GM19240 (cell line): Measurements from ENCODE around the gene TANGO2.

Source experiments
- DNase-seq: peaks from one replicate; pipeline ENCODE4 v3.0.0; 2011; ENCODE audit warnings: low spot score; ENCODE audit not compliant: insufficient read length

The TANGO2 gene

GRCh38 chr22:20085651-20086050 lies 64.7 kb downstream of the TANGO2 start:
- no peak for DNase-seq

- no peak for DNase-seq
Measured at GRCh38 chr22:20086101-20086599, 65.2 kb downstream of the TANGO2 start.

DNA sequence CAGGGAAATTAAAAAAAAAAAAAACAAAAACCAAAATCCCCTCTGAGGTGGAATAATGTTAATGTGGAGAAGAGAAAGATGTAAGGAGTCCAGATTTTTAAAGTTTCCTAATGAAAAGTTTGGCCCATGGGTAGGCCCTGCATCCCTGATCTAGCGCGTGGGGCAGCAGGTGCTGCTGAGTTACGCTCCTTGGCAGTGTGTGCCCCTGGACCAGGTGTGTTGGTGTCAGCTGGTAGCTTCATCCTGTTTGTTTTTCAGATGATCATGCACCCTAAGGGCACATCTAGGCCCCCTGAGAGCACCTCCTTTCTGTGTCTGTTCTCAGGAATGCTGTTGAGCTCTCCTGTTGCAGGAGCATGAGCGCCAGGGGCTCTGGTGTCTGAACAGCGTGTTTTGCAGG lies 65.9 kb downstream of the TANGO2 start:
- DNase-seq, result no peak

DNA sequence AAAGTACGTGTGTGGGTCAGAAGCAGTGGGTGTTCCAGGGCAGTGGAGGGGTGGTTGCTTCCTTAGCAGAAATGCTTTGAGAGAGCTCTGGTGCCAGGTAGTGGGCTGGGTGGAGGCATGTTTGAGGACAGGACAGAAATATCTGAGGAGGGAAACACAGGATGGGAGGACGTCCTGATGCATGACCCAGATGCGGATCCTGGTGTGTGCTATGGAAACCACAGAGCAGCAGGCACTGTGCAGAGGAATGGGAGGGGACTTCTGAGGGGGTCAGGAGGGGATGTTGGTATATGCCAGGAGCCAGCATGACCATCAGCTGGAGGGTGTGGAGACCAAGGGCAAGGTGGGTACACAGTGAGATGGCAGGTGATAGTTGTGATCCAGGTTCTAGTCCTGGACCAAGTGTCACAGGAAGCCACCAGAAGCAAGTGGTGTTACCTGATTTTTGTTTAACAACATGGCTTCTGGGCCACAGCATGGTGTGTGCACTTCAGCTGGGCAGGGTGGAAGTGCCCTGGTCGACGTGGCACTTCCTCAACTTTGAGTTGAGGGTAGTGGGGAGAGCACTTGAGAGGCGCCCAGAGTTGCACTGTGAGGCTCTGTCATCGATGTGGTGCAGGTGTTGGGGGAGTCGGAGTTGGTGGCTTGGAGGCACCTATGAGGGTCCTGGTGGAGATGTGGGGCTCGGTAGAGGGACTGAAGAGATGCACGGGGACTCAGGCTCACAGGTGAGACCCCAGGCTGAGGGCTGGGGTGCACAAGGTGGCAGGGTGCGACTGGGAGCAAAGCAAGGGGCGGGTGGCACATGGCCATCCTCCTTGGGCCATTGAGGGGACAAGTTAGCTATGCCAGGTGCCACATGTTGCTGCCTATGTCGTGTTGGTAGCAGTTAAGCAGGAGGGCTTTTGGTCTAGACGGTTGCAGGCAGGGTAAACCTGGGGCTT lies 66.7 kb downstream of the TANGO2 start:
- DNase-seq, result no peak

GRCh38 chr22:20088263-20088648 lies 67.3 kb downstream of the TANGO2 start:
- no peak for DNase-seq

DNA sequence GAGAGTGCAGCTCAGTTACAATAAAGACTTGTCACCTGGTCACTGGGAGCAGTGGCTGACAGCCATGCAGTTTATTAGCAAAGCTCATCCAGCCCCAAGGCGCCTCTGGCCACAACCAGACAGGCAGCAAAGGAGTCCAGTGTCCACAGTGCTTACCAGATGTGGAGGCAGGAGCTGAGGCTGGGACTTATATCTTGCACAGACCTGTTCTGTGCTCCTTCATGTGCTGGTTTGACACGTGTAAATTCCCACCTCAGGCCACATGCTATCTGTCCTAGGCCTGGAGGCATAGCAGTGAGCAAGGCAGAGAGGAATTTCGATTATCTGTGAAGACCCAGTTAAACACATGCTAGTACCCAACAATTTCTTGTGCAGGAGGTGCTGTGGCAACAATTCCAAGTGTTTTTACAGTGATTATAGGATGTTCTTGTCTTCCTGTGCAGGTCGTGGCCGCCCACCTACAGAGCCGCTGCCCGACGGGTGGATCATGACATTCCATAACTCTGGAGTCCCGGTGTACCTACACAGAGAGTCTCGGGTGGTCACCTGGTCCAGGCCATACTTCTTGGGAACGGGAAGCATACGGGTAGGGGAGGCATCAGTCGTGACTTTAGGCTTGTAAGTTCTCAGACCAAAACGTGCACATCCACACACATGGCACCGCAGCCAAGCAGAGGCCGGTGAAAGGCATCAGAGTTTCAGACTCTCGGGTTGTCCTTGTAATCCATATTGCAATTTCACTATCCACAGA lies 68.5 kb downstream of the TANGO2 start:
- DNase-seq, result no peak

GRCh38 chr22:20089977-20090729 lies 69.2 kb downstream of the TANGO2 start:
- DNase-seq, result no peak

GRCh38 chr22:20090730-20091240 lies 69.9 kb downstream of the TANGO2 start:
- DNase-seq, result no peak

DNA sequence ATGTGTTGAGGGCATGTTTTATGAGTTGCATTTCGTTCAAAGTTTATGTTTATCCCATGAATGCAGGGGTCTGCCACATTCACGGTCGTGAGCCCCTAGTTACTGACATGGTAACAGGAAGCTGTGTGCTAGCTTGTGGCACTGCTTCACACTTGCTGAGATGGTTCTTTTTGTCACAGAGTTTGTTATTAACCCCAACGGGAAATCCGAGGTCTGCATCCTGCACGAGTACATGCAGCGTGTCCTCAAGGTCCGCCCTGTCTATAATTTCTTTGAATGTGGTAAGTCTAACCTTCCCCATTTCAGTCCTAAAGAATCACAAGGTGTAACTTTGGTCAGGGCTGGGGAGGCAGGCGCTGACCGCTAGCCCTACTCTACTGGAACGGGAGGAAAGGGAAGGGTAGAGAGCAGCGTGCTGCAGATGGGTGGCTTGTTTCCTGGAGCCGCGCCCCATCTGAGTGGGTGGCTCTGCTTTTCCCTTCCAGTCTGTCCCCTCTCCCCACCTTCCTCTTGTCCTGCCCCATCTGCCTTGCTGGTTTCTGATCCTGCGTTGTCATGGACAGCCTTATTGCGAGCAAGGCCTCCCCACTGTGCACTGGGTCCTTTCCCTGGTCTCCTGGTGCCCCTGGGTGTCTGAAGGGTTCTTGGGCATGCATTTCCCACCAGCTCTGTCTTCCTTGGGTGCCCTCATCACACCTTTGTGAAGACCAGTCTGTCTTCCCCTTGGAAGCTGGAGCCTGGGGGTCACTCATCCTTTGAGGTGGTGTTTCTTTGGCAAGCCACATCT lies 71.0 kb downstream of the TANGO2 start:
- DNase-seq, result no peak

DNA sequence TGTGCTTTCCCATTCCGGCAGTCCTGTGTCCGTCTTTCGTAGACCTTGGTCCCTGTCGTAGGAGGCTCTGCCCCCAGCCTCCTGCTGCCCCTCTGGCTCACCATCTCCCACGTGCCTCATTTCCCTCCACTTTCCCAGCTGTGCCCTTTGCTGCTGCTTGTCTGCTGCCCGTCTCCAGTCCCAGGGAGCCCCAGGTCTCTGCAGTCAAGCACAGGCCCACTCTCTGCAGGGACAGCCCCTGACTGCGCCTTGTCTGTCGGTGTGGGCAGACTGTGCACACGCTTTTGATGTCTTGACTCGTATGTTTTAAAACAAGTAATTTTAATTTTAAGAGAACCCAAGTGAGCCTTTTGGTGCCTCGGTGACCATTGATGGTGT lies 71.6 kb downstream of the TANGO2 start:
- DNase-seq, result no peak

- DNase-seq, result no peak
Measured at GRCh38 chr22:20093418-20094196, 72.7 kb downstream of the TANGO2 start.

DNA sequence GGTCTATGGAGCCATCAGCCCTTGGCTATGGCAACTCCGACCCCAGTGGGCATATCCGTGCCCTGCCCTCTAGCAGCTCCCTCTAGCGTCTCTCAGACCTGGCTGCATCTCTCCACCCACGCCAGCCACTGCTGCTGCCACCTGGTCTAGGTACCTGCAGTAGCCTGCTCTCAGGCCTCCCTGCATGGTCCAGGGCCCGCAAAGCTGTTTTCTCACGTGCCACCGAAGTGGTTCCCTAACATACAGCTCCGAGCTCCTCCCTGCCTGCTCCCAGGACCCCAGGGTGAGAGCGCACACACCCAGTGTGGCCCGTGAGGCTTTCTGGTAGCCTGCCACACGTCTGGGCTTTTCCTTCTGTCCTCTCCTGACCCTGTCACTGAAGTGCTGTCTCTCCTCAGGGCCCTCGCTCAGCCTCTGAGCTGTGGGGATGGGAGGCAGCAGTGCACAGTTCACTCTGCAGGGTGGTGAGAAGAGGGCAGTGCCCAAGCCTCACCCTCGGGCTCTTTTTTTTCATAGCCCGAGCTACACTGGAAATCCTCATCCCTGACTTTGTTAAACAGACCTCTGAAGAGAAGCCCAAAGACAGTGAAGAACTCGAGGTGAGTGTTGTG lies 73.4 kb downstream of the TANGO2 start:
- DNase-seq, result no peak

DNA sequence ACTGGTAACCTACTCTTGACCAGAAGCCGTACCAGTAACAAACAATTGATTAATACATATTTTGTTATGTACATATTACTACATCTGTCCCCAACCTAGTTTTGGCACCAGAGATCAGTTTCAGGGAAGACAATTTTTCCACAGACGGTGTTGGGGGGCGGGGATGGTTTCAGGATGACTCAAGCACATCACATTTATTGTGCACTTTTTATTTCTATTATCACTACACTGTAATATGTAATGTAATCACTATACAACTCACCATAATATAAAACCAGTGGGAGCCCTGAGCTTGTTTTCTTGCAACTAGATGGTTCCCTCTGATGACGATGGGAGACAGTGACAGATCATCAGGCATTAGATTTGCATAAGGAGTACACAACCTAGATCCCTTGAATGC lies 74.6 kb downstream of the TANGO2 start:
- no peak for DNase-seq

GRCh38 chr22:20096574-20097420 lies 75.9 kb downstream of the TANGO2 start:
- no peak for DNase-seq

- no peak for DNase-seq
Measured at GRCh38 chr22:20099099-20099711, 78.3 kb downstream of the TANGO2 start.

DNA sequence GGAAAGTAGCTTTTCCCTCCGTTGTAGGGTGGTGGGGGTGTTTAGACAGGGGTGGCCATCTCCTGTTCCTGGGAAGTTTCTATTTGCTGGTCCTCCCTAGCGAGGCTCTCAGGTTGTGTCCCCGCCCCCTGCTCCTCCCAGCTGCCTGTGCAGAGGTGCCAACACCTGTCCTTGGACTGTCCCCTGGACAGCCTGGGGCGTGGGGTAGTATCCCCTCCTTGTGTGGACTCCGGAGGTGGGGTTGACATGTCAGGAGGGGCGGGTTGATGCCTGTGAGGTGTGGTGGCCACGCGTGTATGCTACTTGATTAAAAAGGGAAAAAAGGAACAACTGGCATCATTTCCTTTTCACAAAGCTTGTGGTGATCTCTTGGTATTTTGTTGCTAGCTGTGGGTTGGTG lies 80.7 kb downstream of the TANGO2 start:
- DNase-seq, result no peak

GRCh38 chr22:20102203-20102780 lies 81.4 kb downstream of the TANGO2 start:
- no peak for DNase-seq
